SIG-M5 (cell line): ENCODE results near the gene HDAC8.

Experiments
- DNase-seq: peaks from one replicate; lab custom pipeline; 2025; lab: John Stamatoyannopoulos, UW

HDAC8 gene

GRCh38 chrX:72295745-72296144, 276.9 kb downstream of the HDAC8 start:
- no peak for DNase-seq

DNA sequence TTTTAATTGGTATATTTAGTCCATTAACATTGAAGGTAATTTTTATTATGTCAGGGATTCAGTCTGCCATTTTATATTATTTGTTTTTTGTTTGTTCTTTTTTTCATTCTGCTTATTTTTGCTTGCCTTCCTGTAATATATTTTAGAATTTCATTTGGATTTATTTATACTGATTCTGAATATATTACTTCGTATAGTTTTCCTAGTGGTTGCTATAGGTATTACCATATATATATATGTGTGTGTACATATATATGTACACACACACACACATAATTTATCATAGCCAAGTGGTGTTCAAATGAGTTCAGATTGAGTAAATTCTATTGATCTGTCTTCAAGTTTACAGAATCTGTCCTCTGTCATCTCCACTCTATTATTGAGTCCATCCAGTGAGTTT, 278.1 kb downstream of the HDAC8 start:
- DNase-seq, result no peak

DNA sequence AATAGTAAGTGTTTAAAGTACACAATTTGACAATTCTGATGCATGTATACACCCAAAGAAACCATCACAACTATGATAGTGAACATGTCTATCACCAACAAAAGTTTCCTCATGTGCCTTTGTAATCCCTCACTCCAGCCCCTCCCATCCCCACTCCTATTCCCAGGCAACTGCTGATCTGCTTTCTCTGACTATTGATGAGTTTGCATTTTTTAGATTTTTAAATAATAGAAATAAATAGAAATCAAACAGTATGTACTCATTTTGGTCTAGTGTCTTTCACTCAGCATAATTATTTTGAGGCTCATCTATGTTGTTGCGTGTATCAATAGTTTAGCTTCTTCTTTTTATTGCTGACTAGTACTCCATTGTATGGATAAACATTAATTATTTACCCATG, 290.3 kb downstream of the HDAC8 start:
- no peak for DNase-seq

DNA sequence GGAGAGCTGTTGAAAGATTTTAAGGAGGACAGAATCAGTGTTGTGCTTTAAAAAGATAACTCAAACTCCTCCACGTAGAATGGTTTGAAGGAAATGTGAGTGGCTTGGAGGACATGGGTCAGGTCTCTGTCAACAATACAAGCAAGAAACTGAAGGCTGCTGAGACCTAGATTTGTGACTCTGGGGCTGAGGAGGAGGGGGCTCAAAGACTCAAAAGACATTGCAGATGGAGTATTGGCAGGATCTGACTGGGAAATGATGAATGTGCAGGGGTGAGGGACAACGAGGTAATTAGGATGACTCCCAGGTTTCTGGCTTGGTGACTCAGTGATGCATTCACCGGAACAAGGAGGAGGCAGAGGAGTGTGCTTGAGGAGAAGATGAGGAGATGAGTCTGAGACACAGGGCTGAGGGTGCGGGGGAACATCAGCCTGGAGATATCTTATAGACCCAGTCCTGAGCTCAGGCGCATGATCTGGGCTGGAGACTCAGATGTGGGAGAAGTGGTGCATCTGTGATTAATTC, 292.3 kb downstream of the HDAC8 start:
- no peak for DNase-seq
